ENCODE measurements around the gene TCIRG1.
"Not testable (repeated sequence)": the region's sequence is repeated elsewhere in the genome, so short reads cannot be mapped to it uniquely, and the experiment has no call there.

The TCIRG1 gene

GRCh38 chr11:68056317-68057285, 17.8 kb downstream of the TCIRG1 start:
- no peak for DNase-seq

- DNase-seq = no peak
These were observed 19.0 kb downstream of the TCIRG1 start for GRCh38 chr11:68057807-68058206.

GRCh38 chr11:68061508-68061907, 22.7 kb downstream of the TCIRG1 start:
- DNase-seq = no peak

- no peak for DNase-seq
These were observed 26.1 kb downstream of the TCIRG1 start for GRCh38 chr11:68064926-68065325.

- no peak for DNase-seq
These were observed 27.0 kb downstream of the TCIRG1 start for GRCh38 chr11:68065841-68066240.

GRCh38 chr11:68066742-68067141, 27.9 kb downstream of the TCIRG1 start:
- no peak for DNase-seq

- DNase-seq = no peak
These were observed 29.2 kb downstream of the TCIRG1 start for GRCh38 chr11:68067991-68068390.

GRCh38 chr11:68071281-68072048, 32.6 kb downstream of the TCIRG1 start:
- DNase-seq = no peak

GRCh38 chr11:68074584-68075352, 35.9 kb downstream of the TCIRG1 start:
- DNase-seq = no peak

GRCh38 chr11:68076371-68077042, 37.7 kb downstream of the TCIRG1 start:
- DNase-seq = no peak

GRCh38 chr11:68077617-68078582, 39.1 kb downstream of the TCIRG1 start:
- no peak for DNase-seq

GRCh38 chr11:68080860-68081259, 42.0 kb downstream of the TCIRG1 start:
- DNase-seq = no peak

- no peak for DNase-seq
These were observed 42.9 kb downstream of the TCIRG1 start for GRCh38 chr11:68081691-68082090.

- no peak for DNase-seq
These were observed 43.7 kb downstream of the TCIRG1 start for GRCh38 chr11:68082481-68082880.

GRCh38 chr11:68083517-68083916, 44.7 kb downstream of the TCIRG1 start:
- no peak for DNase-seq

GRCh38 chr11:68089679-68090078, 50.9 kb downstream of the TCIRG1 start:
- no peak for DNase-seq

GRCh38 chr11:68090287-68090686, 51.5 kb downstream of the TCIRG1 start:
- DNase-seq = no peak

GRCh38 chr11:68090706-68091105, 51.9 kb downstream of the TCIRG1 start:
- DNase-seq = no peak

GRCh38 chr11:68092411-68092810, 53.6 kb downstream of the TCIRG1 start:
- DNase-seq = no peak

- not testable (repeated sequence) for DNase-seq
These were observed 54.1 kb downstream of the TCIRG1 start for GRCh38 chr11:68092946-68093345.

- no peak for DNase-seq
These were observed 54.7 kb downstream of the TCIRG1 start for GRCh38 chr11:68093565-68093964.

All from NCI-H446 treated with DMSO at 0.1 percent for 48 hours (cell line).